Smooth muscle cell of the pulmonary artery (primary cell): ENCODE data around the gene UPP2. TPM values are rescaled to one million over a fixed set of nuclear protein-coding genes. Genes with fewer than 3 reads are reported as not detected.

ENCODE experiments used
- total RNA-seq: library from RNA; depleted of rRNA; stranded (reverse); fragments of >200 nt; gene quantifications from 2 replicates; pipeline ENCODE4 v1.2.3, GENCODE V29; 2014

The UPP2 gene
- total RNA-seq = not detected in 2 replicates

DNA sequence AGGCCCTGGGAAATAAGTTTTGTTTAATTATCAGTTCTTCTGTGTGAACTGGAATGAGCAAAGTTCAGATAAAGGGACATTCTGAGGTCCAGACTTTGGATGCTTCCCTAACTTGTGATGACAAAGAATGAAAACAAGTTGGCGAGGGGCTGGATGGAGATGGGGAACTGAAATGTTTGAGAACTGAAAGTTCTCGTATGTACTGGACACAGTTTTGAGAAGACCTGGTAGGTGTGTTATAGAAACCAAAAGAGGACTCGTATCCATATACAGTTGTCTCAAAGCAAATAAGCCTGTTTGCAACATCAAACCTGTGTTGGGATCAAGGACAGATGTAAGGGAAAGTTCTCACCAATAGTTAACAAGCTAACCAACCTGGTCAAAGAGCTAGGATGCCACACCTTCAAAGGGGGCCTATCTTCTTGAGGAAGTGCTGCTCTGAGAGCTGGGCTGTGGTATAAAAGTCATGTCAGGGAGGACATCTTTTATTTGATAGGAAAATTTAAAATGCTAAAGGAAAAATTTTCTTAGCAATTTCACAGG, at the start of gene UPP2:
Gene UPP2, plus strand, starts transcription at position 493 of the 543 bp plus-strand sequence. CDS start 188 bp downstream, outside the sequence.

Other genes with a start within 250 kb of the UPP2 start
- gene ACVR1, start 225.5 kb upstream of the UPP2 start, total RNA-seq = 59.2 and 62.4 TPM in 2 replicates